Left ventricle myocardium superior (tissue), 1 donor: Measurements from ENCODE around the gene CZIB. TPM values are rescaled to one million over a fixed set of nuclear protein-coding genes. Genes with fewer than 3 reads are reported as not detected.

ENCODE experiments used
- ATAC-seq: fragments of 200-7000 bp; cut with Tn5 transposase; one replicate; pipeline ENCODE4 v1.9.1; 2020; ENCODE audit warnings: mild to moderate bottlenecking, moderate library complexity
- DNase-seq: peaks from one replicate; pipeline ENCODE4 v3.0.0-alpha.2; 2020
- intact Hi-C: fragments of 100-400 bp; cut with micrococcal nuclease; formaldehyde crosslinking; loops from one replicate; pipeline ENCODE4 v1.11.0; 2022
- long read RNA-seq: library from polyadenylated mRNA; unstranded; transcript quantifications from one replicate; pipeline ENCODE4 v2.0.0, GENCODE V29; 2021
- total RNA-seq: library from RNA; stranded (reverse); fragmentation: NEBNext Ultra II Directional; extraction: Animal tissue kit (Norgen Biotek cat#: 25700); gene quantifications from one replicate; pipeline ENCODE4 v1.2.1, GENCODE V29; 2021
- donor health status: DM: no; HTN: yes; CAD: no; lungs with severe emphysema.

Gene CZIB
- 56.4 TPM for total RNA-seq
- long read RNA-seq, transcript C1orf123-201 (8 exons, 1,085 nt) = major isoform, 34 of 57 reads
- long read RNA-seq, partial matches to known transcripts = 4 of 57 reads
- long read RNA-seq, other reads (novel, unspliced or antisense) = 12 of 57 reads

- peak; percentile 98 for ATAC-seq
- intact Hi-C loops = no loop called here
Measured at GRCh38 chr1:53220171-53220961, at the start of gene CZIB. TSS of gene CZIB (minus strand) at chr1:53220634. CDS start at chr1:53220575, 59 bp downstream.

GRCh38 chr1:53270107-53270506 lies 49.7 kb upstream of the CZIB start:
- intact Hi-C loops = no loop called here
- DNase-seq = no peak
- ATAC-seq = no peak

More at GRCh38 chr1:53220171-53220961, at the start of gene CZIB:
- peak; percentile 99 for DNase-seq

- intact Hi-C loops = no loop called here
- no peak for ATAC-seq
- DNase-seq = no peak
Measured at GRCh38 chr1:53267761-53268160, 47.3 kb upstream of the CZIB start.

GRCh38 chr1:53266038-53266437 lies 45.6 kb upstream of the CZIB start:
- intact Hi-C loops = no loop called here
- ATAC-seq (no peak), DNase-seq (no peak)

GRCh38 chr1:53265581-53265980 lies 45.1 kb upstream of the CZIB start:
- ATAC-seq (no peak), DNase-seq (no peak)
- intact Hi-C loops = no loop called here

- ATAC-seq (no peak), DNase-seq (no peak)
- intact Hi-C loops = no loop called here
Measured at GRCh38 chr1:53264048-53264447, 43.6 kb upstream of the CZIB start.

- DNase-seq = no peak
- ATAC-seq = no peak
- intact Hi-C loops = no loop called here
Measured at GRCh38 chr1:53262000-53262399, 41.6 kb upstream of the CZIB start.

GRCh38 chr1:53260631-53261247 lies 40.3 kb upstream of the CZIB start:
- no peak for DNase-seq
- no peak for ATAC-seq
- intact Hi-C loops = no loop called here

GRCh38 chr1:53259932-53260331 lies 39.5 kb upstream of the CZIB start:
- DNase-seq = no peak

GRCh38 chr1:53258216-53258615 lies 37.8 kb upstream of the CZIB start:
- DNase-seq = no peak
- intact Hi-C loops = no loop called here
- ATAC-seq = no peak

More at GRCh38 chr1:53259932-53260331, 39.5 kb upstream of the CZIB start:
- no peak for ATAC-seq
- intact Hi-C loops = no loop called here

- ATAC-seq (no peak), DNase-seq (no peak)
- intact Hi-C loops = no loop called here
Measured at GRCh38 chr1:53257454-53258081, 37.1 kb upstream of the CZIB start.

GRCh38 chr1:53256511-53257453 lies 36.3 kb upstream of the CZIB start:
- no peak for ATAC-seq
- intact Hi-C loops = no loop called here

GRCh38 chr1:53255031-53255430 lies 34.6 kb upstream of the CZIB start:
- intact Hi-C loops = no loop called here

More at GRCh38 chr1:53256511-53257453, 36.3 kb upstream of the CZIB start:
- no peak for DNase-seq

GRCh38 chr1:53254011-53254640 lies 33.7 kb upstream of the CZIB start:
- DNase-seq = no peak
- no peak for ATAC-seq
- intact Hi-C loops = no loop called here

More at GRCh38 chr1:53255031-53255430, 34.6 kb upstream of the CZIB start:
- no peak for DNase-seq
- ATAC-seq = no peak

GRCh38 chr1:53250325-53250724 lies 29.9 kb upstream of the CZIB start:
- intact Hi-C loops = no loop called here
- no peak for ATAC-seq

GRCh38 chr1:53249706-53250105 lies 29.3 kb upstream of the CZIB start:
- intact Hi-C loops = no loop called here
- peak; percentile 30 for ATAC-seq
- no peak for DNase-seq

More at GRCh38 chr1:53250325-53250724, 29.9 kb upstream of the CZIB start:
- no peak for DNase-seq

GRCh38 chr1:53246261-53247134 lies 26.1 kb upstream of the CZIB start:
- ATAC-seq = no peak
- intact Hi-C loops = no loop called here
- DNase-seq = no peak
